BLaER1 treated with 17β-estradiol and CSF1 and Interleukin-3, amounts not matched to agents 10 nM and 100 nM (cell line): ENCODE results near the gene EHD1.

Experiments
- H3K27ac ChIP-seq, 11 experiments: shearing (Covaris generic); formaldehyde crosslinking; 2 replicates each; pipeline ENCODE4 v1.8.1; 2022
- H3K27me3 ChIP-seq, 11 experiments: shearing (Covaris generic); formaldehyde crosslinking; 2 replicates each; pipeline ENCODE4 v1.8.1; 2022
- H3K36me3 ChIP-seq, 11 experiments: shearing (Covaris generic); formaldehyde crosslinking; 2 replicates each; pipeline ENCODE4 v1.8.1; 2022
- H3K4me1 ChIP-seq, 10 experiments: shearing (Covaris generic); formaldehyde crosslinking; 2 replicates each; pipeline ENCODE4 v1.8.1; 2022
- H3K4me2 ChIP-seq, 11 experiments: shearing (Covaris generic); formaldehyde crosslinking; 2 replicates each; pipeline ENCODE4 v1.8.1; 2022
- H3K4me3 ChIP-seq, 10 experiments: shearing (Covaris generic); formaldehyde crosslinking; 2 replicates each; pipeline ENCODE4 v1.8.1; 2022
- H3K9ac ChIP-seq, 11 experiments: shearing (Covaris generic); formaldehyde crosslinking; 2 replicates each; pipeline ENCODE4 v1.8.1; 2022
- H3K9me3 ChIP-seq, 11 experiments: shearing (Covaris generic); formaldehyde crosslinking; replicated peaks in 1 of 11; 2 replicates each; pipeline ENCODE4 v1.8.1; 2022
- H4K20me1 ChIP-seq, 11 experiments: shearing (Covaris generic); formaldehyde crosslinking; 2 replicates each; pipeline ENCODE4 v1.8.1; 2022
- Cebpa-rat ChIP-seq, 11 experiments: shearing (Covaris generic); IDR thresholded peaks; 2 replicates each; pipeline ENCODE4 v1.8.1; 2022

Gene EHD1

GRCh38 chr11:64858467-64859263 is 19.8 kb downstream of the EHD1 start:
- H3K27me3 ChIP-seq = no peaks in the 10 kb centered on the region
- peaks cover 0 to 55% (median 17%) of the 10 kb centered on the region in 11 experiments; a peak in 12 of 22 replicates for H4K20me1 ChIP-seq
- H3K4me3 ChIP-seq = peak overlapping the region in 9 of 10 experiments; percentile 10 to 59 (median 43); a peak in 13 of 20 replicates
- H3K9me3 ChIP-seq = no peaks in the 10 kb centered on the region
- peaks cover 22 to 57% (median 33%) of the 10 kb centered on the region in 11 experiments for H3K36me3 ChIP-seq
- peaks cover 100% of the 10 kb centered on the region in 10 experiments for H3K4me1 ChIP-seq
- TF ChIP-seq Cebpa-rat (IDR thresholded peaks at IDR 0.05) = no peak
- peak overlapping the region; percentile 93 to 100 (median 98) for H3K4me2 ChIP-seq
- H3K27ac ChIP-seq = peak overlapping the region in 10 of 11 experiments; percentile 55 to 98 (median 94); a peak in 21 of 22 replicates
- H3K9ac ChIP-seq = peak overlapping the region; percentile 63 to 88 (median 81); a peak in 21 of 22 replicates

- Histone ChIP-seq H3K27ac (peak overlapping the region in 10 of 11 experiments; percentile 39 to 98 (median 94); a peak in 19 of 22 replicates), H3K9me3 (no peaks in the 10 kb centered on the region), H3K27me3 (no peaks in the 10 kb centered on the region), H3K4me1 (peaks cover 100% of the 10 kb centered on the region in 10 experiments), H3K9ac (peak overlapping the region; percentile 40 to 88 (median 76); a peak in 19 of 22 replicates), H4K20me1 (peaks cover 5 to 55% (median 22%) of the 10 kb centered on the region in 11 experiments; a peak in 16 of 22 replicates), H3K36me3 (peaks cover 24 to 61% (median 45%) of the 10 kb centered on the region in 11 experiments), H3K4me2 (peak overlapping the region; percentile 93 to 100 (median 98)), H3K4me3 (peak overlapping the region in 2 of 10 experiments; percentile 8 to 30; a peak in 3 of 20 replicates)
- no peak for TF ChIP-seq Cebpa-rat (IDR thresholded peaks at IDR 0.05)
These were observed 20.9 kb downstream of the EHD1 start for GRCh38 chr11:64857485-64857884.

GRCh38 chr11:64856382-64857227 is 21.8 kb downstream of the EHD1 start:
- peak overlapping the region; percentile 93 to 100 (median 98) for H3K4me2 ChIP-seq
- H3K36me3 ChIP-seq = peaks cover 24 to 69% (median 48%) of the 10 kb centered on the region in 11 experiments
- TF ChIP-seq Cebpa-rat (IDR thresholded peaks at IDR 0.05) = peak; percentile 11 to 93 (median 85); a peak in 18 of 22 replicates
- peaks cover 12 to 64% (median 30%) of the 10 kb centered on the region in 11 experiments; a peak in 18 of 22 replicates for H4K20me1 ChIP-seq
- H3K9me3 ChIP-seq = no peaks in the 10 kb centered on the region
- peaks cover 100% of the 10 kb centered on the region in 10 experiments for H3K4me1 ChIP-seq
- peak overlapping the region; percentile 40 to 88 (median 76) for H3K9ac ChIP-seq
- peak overlapping the region in 10 of 11 experiments; percentile 47 to 98 (median 94); a peak in 19 of 22 replicates for H3K27ac ChIP-seq
- H3K27me3 ChIP-seq = no peaks in the 10 kb centered on the region
- peak overlapping the region in 6 of 10 experiments; percentile 9 to 57 (median 30); a peak in 8 of 20 replicates for H3K4me3 ChIP-seq

- peaks cover 100% of the 10 kb centered on the region in 10 experiments for H3K4me1 ChIP-seq
- H3K9me3 ChIP-seq = no peaks in the 10 kb centered on the region
- peaks cover 24 to 69% (median 45%) of the 10 kb centered on the region in 11 experiments for H3K36me3 ChIP-seq
- H3K9ac ChIP-seq = peak overlapping the region in 10 of 11 experiments; percentile 40 to 88 (median 77); a peak in 17 of 22 replicates
- H3K4me3 ChIP-seq = peak overlapping the region in 6 of 10 experiments; percentile 9 to 57 (median 35); a peak in 9 of 20 replicates
- peak overlapping the region in 10 of 11 experiments; percentile 47 to 98 (median 94); a peak in 19 of 22 replicates for H3K27ac ChIP-seq
- no peak for TF ChIP-seq Cebpa-rat (IDR thresholded peaks at IDR 0.05)
- no peaks in the 10 kb centered on the region for H3K27me3 ChIP-seq
- peak overlapping the region; percentile 93 to 100 (median 98) for H3K4me2 ChIP-seq
- H4K20me1 ChIP-seq = peaks cover 16 to 67% (median 38%) of the 10 kb centered on the region in 11 experiments; a peak in 20 of 22 replicates
These were observed 22.7 kb downstream of the EHD1 start for GRCh38 chr11:64855596-64856304.

- H3K9me3 ChIP-seq = no peaks in the 10 kb centered on the region
- peaks cover 24 to 64% (median 45%) of the 10 kb centered on the region in 11 experiments for H3K36me3 ChIP-seq
- no peak for TF ChIP-seq Cebpa-rat (IDR thresholded peaks at IDR 0.05)
- H3K4me2 ChIP-seq = peak overlapping the region; percentile 93 to 100 (median 98)
- H3K4me3 ChIP-seq = peak overlapping the region in 6 of 10 experiments; percentile 8 to 57 (median 37); a peak in 10 of 20 replicates
- peak overlapping the region in 9 of 11 experiments; percentile 65 to 88 (median 78); a peak in 16 of 22 replicates for H3K9ac ChIP-seq
- peaks cover 99 to 100% (median 100%) of the 10 kb centered on the region in 10 experiments for H3K4me1 ChIP-seq
- peak overlapping the region in 10 of 11 experiments; percentile 4 to 98 (median 94); a peak in 18 of 22 replicates for H3K27ac ChIP-seq
- no peaks in the 10 kb centered on the region for H3K27me3 ChIP-seq
- H4K20me1 ChIP-seq = peaks cover 16 to 67% (median 38%) of the 10 kb centered on the region in 11 experiments; a peak in 20 of 22 replicates
These were observed 23.6 kb downstream of the EHD1 start for GRCh38 chr11:64854534-64855502.

- H3K9ac ChIP-seq = peak overlapping the region in 10 of 11 experiments; percentile 43 to 88 (median 61); a peak in 15 of 22 replicates
- peak overlapping the region in 8 of 10 experiments; percentile 8 to 57 (median 36); a peak in 10 of 20 replicates for H3K4me3 ChIP-seq
- H4K20me1 ChIP-seq = peaks cover 16 to 67% (median 40%) of the 10 kb centered on the region in 11 experiments; a peak in 20 of 22 replicates
- no peak for TF ChIP-seq Cebpa-rat (IDR thresholded peaks at IDR 0.05)
- peak overlapping the region in 9 of 11 experiments; percentile 84 to 98 (median 94); a peak in 16 of 22 replicates for H3K27ac ChIP-seq
- H3K36me3 ChIP-seq = peaks cover 24 to 63% (median 45%) of the 10 kb centered on the region in 11 experiments
- H3K9me3 ChIP-seq = no peaks in the 10 kb centered on the region
- H3K4me1 ChIP-seq = peaks cover 99 to 100% (median 100%) of the 10 kb centered on the region in 10 experiments
- peak overlapping the region; percentile 93 to 100 (median 98) for H3K4me2 ChIP-seq
- no peaks in the 10 kb centered on the region for H3K27me3 ChIP-seq
These were observed 24.3 kb downstream of the EHD1 start for GRCh38 chr11:64854157-64854533.
